Measurements from ENCODE around the gene THY1.
"Not testable (repeated sequence)": the region's sequence is repeated elsewhere in the genome, so short reads cannot be mapped to it uniquely, and the experiment has no call there.

Gene THY1

GRCh38 chr11:119450590-119451326, 27.8 kb upstream of the THY1 start:
- H3K4me3 ChIP-seq (ENCODE audit: low read length) = no peak overlapping the region

GRCh38 chr11:119449498-119449897, 26.5 kb upstream of the THY1 start:
- H3K4me3 ChIP-seq (ENCODE audit: low read length) = no peak overlapping the region

More at GRCh38 chr11:119450590-119451326, 27.8 kb upstream of the THY1 start:
- TF ChIP-seq ZNF274 (IDR thresholded peaks at IDR 0.05; ENCODE audit: low read depth, low read length) = no peak

GRCh38 chr11:119448380-119448779, 25.4 kb upstream of the THY1 start:
- H3K4me3 ChIP-seq (ENCODE audit: low read length) = no peak overlapping the region
- no peak for TF ChIP-seq ZNF274 (IDR thresholded peaks at IDR 0.05; ENCODE audit: low read depth, low read length)

More at GRCh38 chr11:119449498-119449897, 26.5 kb upstream of the THY1 start:
- no peak for TF ChIP-seq ZNF274 (IDR thresholded peaks at IDR 0.05; ENCODE audit: low read depth, low read length)

- no peak for TF ChIP-seq ZNF274 (IDR thresholded peaks at IDR 0.05; ENCODE audit: low read depth, low read length)
- H3K4me3 ChIP-seq (ENCODE audit: low read length) = no peak overlapping the region
Measured at GRCh38 chr11:119447664-119448242, 24.8 kb upstream of the THY1 start.

GRCh38 chr11:119446871-119447663, 24.1 kb upstream of the THY1 start:
- H3K4me3 ChIP-seq (ENCODE audit: low read length) = no peak overlapping the region
- no peak for TF ChIP-seq ZNF274 (IDR thresholded peaks at IDR 0.05; ENCODE audit: low read depth, low read length)

GRCh38 chr11:119446434-119446833, 23.5 kb upstream of the THY1 start:
- no peak for TF ChIP-seq ZNF274 (IDR thresholded peaks at IDR 0.05; ENCODE audit: low read depth, low read length)
- H3K4me3 ChIP-seq (ENCODE audit: low read length) = no peak overlapping the region

GRCh38 chr11:119445850-119446249, 22.9 kb upstream of the THY1 start:
- no peak for TF ChIP-seq ZNF274 (IDR thresholded peaks at IDR 0.05; ENCODE audit: low read depth, low read length)
- H3K4me3 ChIP-seq (ENCODE audit: low read length) = no peak overlapping the region

GRCh38 chr11:119445379-119445778, 22.4 kb upstream of the THY1 start:
- H3K4me3 ChIP-seq (ENCODE audit: low read length) = no peak overlapping the region
- no peak for TF ChIP-seq ZNF274 (IDR thresholded peaks at IDR 0.05; ENCODE audit: low read depth, low read length)

GRCh38 chr11:119441898-119442243, 18.9 kb upstream of the THY1 start:
- no peak for TF ChIP-seq ZNF274 (IDR thresholded peaks at IDR 0.05; ENCODE audit: low read depth, low read length)
- no peak overlapping the region for H3K4me3 ChIP-seq (ENCODE audit: low read length)

GRCh38 chr11:119438599-119438998, 15.6 kb upstream of the THY1 start:
- no peak for TF ChIP-seq ZNF274 (IDR thresholded peaks at IDR 0.05; ENCODE audit: low read depth, low read length)
- no peak overlapping the region for H3K4me3 ChIP-seq (ENCODE audit: low read length)

- not testable (repeated sequence) for H3K4me3 ChIP-seq (ENCODE audit: low read length)
Measured at GRCh38 chr11:119437521-119437920, 14.5 kb upstream of the THY1 start.

GRCh38 chr11:119436711-119437110, 13.7 kb upstream of the THY1 start:
- no peak overlapping the region for H3K4me3 ChIP-seq (ENCODE audit: low read length)
- TF ChIP-seq ZNF274 (IDR thresholded peaks at IDR 0.05; ENCODE audit: low read depth, low read length) = no peak

GRCh38 chr11:119436093-119436492, 13.1 kb upstream of the THY1 start:
- no peak for TF ChIP-seq ZNF274 (IDR thresholded peaks at IDR 0.05; ENCODE audit: low read depth, low read length)
- no peak overlapping the region for H3K4me3 ChIP-seq (ENCODE audit: low read length)

- H3K4me3 ChIP-seq (ENCODE audit: low read length) = no peak overlapping the region
- TF ChIP-seq ZNF274 (IDR thresholded peaks at IDR 0.05; ENCODE audit: low read depth, low read length) = no peak
Measured at GRCh38 chr11:119434591-119435330, 11.8 kb upstream of the THY1 start.

All from GM08714 (cell line).